NT2/D1 (cell line): ENCODE results near the gene TXN.
"Not testable (repeated sequence)": the region's sequence is repeated elsewhere in the genome, so short reads cannot be mapped to it uniquely, and the experiment has no call there.

Experiments
- DNase-seq: peaks from one replicate; pipeline ENCODE4 v3.0.0-alpha.2; 2011; ENCODE audit warnings: low read depth, low spot score
- H3K27me3 ChIP-seq: 2 replicates; pipeline ENCODE4 v1.6.0; 2011; ENCODE audit warnings: mild to moderate bottlenecking; ENCODE audit not compliant: insufficient read length, insufficient read depth
- H3K36me3 ChIP-seq: 2 replicates; pipeline ENCODE4 v1.6.1; 2011; ENCODE audit warnings: mild to moderate bottlenecking, low read length, mixed read lengths; ENCODE audit not compliant: insufficient read depth, insufficient read length
- H3K4me1 ChIP-seq: 2 replicates; pipeline ENCODE4 v1.5.1; 2011; ENCODE audit not compliant: insufficient read depth, insufficient read length
- H3K4me3 ChIP-seq: 2 replicates; pipeline ENCODE4 v1.5.1; 2011; ENCODE audit warnings: low read depth; ENCODE audit not compliant: insufficient read length
- H3K9ac ChIP-seq: 2 replicates; pipeline ENCODE4 v1.6.0; 2011; ENCODE audit warnings: low read depth; ENCODE audit not compliant: insufficient read length
- H3K9me3 ChIP-seq: 2 replicates; pipeline ENCODE4 v1.5.1; 2011; ENCODE audit warnings: mild to moderate bottlenecking, low read length; ENCODE audit not compliant: insufficient read depth
- SUZ12 ChIP-seq: IDR thresholded peaks from 2 replicates; pipeline ENCODE4 v1.6.1; 2011; ENCODE audit not compliant: insufficient read length, insufficient read depth; ENCODE audit errors: extremely low read depth
- YY1 ChIP-seq: IDR thresholded peaks from 2 replicates; pipeline ENCODE4 v1.6.1; 2011; ENCODE audit not compliant: insufficient read length, insufficient read depth
- ZNF274 ChIP-seq: IDR thresholded peaks from 2 replicates; pipeline ENCODE4 v1.6.1; 2011; ENCODE audit warnings: mild to moderate bottlenecking, low read depth, low read length

TXN gene

GRCh38 chr9:110207071-110207641, 49.2 kb downstream of the TXN start:
- Histone ChIP-seq H3K27me3 (peaks cover 3% of the 10 kb centered on the region), H3K36me3 (no peaks in the 10 kb centered on the region), H3K4me1 (no peaks in the 10 kb centered on the region), H3K4me3 (no peak overlapping the region), H3K9me3 (peaks cover 7% of the 10 kb centered on the region; the same call in 1 of the 2 replicates), H3K9ac (no peak overlapping the region)
- no peak for TF ChIP-seq YY1
- no peak for TF ChIP-seq SUZ12
- TF ChIP-seq ZNF274, result no peak
- no peak for DNase-seq

GRCh38 chr9:110206389-110206788, 49.9 kb downstream of the TXN start:
- Histone ChIP-seq H3K27me3 (peaks cover 3% of the 10 kb centered on the region), H3K4me3 (no peak overlapping the region), H3K9ac (no peak overlapping the region), H3K4me1 (no peaks in the 10 kb centered on the region), H3K36me3 (no peaks in the 10 kb centered on the region), H3K9me3 (peaks cover under 1% of the 10 kb centered on the region; the same call in 1 of the 2 replicates)
- DNase-seq, result no peak
- TF ChIP-seq YY1, result no peak
- TF ChIP-seq SUZ12, result no peak
- no peak for TF ChIP-seq ZNF274

GRCh38 chr9:110205612-110206011, 50.7 kb downstream of the TXN start:
- not testable (repeated sequence) for H3K27me3 ChIP-seq, H3K4me1 ChIP-seq, H3K36me3 ChIP-seq

GRCh38 chr9:110202232-110202631, 54.1 kb downstream of the TXN start:
- no peak for DNase-seq
- Histone ChIP-seq H3K9me3 (no peaks in the 10 kb centered on the region), H3K9ac (no peak overlapping the region), H3K36me3 (no peaks in the 10 kb centered on the region), H3K27me3 (no peaks in the 10 kb centered on the region), H3K4me3 (no peak overlapping the region), H3K4me1 (no peaks in the 10 kb centered on the region)
- no peak for TF ChIP-seq ZNF274
- no peak for TF ChIP-seq SUZ12
- TF ChIP-seq YY1, result no peak

More at GRCh38 chr9:110205612-110206011, 50.7 kb downstream of the TXN start:
- H3K9me3 ChIP-seq, DNase-seq, H3K4me3 ChIP-seq, H3K9ac ChIP-seq: not testable (repeated sequence)

GRCh38 chr9:110199643-110200042, 56.7 kb downstream of the TXN start:
- Histone ChIP-seq H3K36me3 (no peaks in the 10 kb centered on the region), H3K4me1 (no peaks in the 10 kb centered on the region), H3K9me3 (peaks cover 5% of the 10 kb centered on the region; the same call in 1 of the 2 replicates), H3K9ac (no peak overlapping the region), H3K27me3 (no peaks in the 10 kb centered on the region), H3K4me3 (no peak overlapping the region)
- DNase-seq, result no peak
- TF ChIP-seq YY1 (no peak), SUZ12 (no peak)

GRCh38 chr9:110198357-110198756, 58.0 kb downstream of the TXN start:
- Histone ChIP-seq H3K4me1 (no peaks in the 10 kb centered on the region), H3K9me3 (peaks cover 6% of the 10 kb centered on the region; the same call in 1 of the 2 replicates), H3K4me3 (no peak overlapping the region), H3K27me3 (no peaks in the 10 kb centered on the region), H3K9ac (no peak overlapping the region), H3K36me3 (no peaks in the 10 kb centered on the region)
- DNase-seq, result no peak
- no peak for TF ChIP-seq YY1
- no peak for TF ChIP-seq ZNF274
- TF ChIP-seq SUZ12, result no peak

- no peaks in the 10 kb centered on the region for H3K27me3 ChIP-seq
- H3K4me1 ChIP-seq, result no peaks in the 10 kb centered on the region
- peaks cover 6% of the 10 kb centered on the region; the same call in 1 of the 2 replicates for H3K9me3 ChIP-seq
- no peak for DNase-seq
- no peaks in the 10 kb centered on the region for H3K36me3 ChIP-seq
- no peak overlapping the region for H3K4me3 ChIP-seq
- TF ChIP-seq SUZ12 (no peak), YY1 (no peak), ZNF274 (no peak)
- no peak overlapping the region for H3K9ac ChIP-seq
Measured at GRCh38 chr9:110197330-110198187, 58.7 kb downstream of the TXN start.

- H3K9ac ChIP-seq, H3K36me3 ChIP-seq, DNase-seq, H3K27me3 ChIP-seq, H3K4me1 ChIP-seq, H3K4me3 ChIP-seq, H3K9me3 ChIP-seq: not testable (repeated sequence)
Measured at GRCh38 chr9:110196084-110196499, 60.2 kb downstream of the TXN start.
